Left ventricle myocardium superior (tissue), 1 donor: ENCODE results near the gene RALGAPA2. TPM values are rescaled to one million over a fixed set of nuclear protein-coding genes. Genes with fewer than 3 reads are reported as not detected.

Experiments used
- ATAC-seq: fragments of 200-7000 bp; cut with Tn5 transposase; one replicate; pipeline ENCODE4 v1.9.1; 2020; ENCODE audit warnings: mild to moderate bottlenecking, moderate library complexity
- DNase-seq: peaks from one replicate; pipeline ENCODE4 v3.0.0-alpha.2; 2020
- intact Hi-C: fragments of 100-400 bp; cut with micrococcal nuclease; formaldehyde crosslinking; loops from one replicate; pipeline ENCODE4 v1.11.0; 2022
- total RNA-seq: library from RNA; stranded (reverse); fragmentation: NEBNext Ultra II Directional; extraction: Animal tissue kit (Norgen Biotek cat#: 25700); gene quantifications from one replicate; pipeline ENCODE4 v1.2.1, GENCODE V29; 2021
- donor health status: DM: no; HTN: yes; CAD: no; lungs with severe emphysema.

RALGAPA2 gene
- total RNA-seq, 1 donor from 2014 or later: 18.9 TPM

GRCh38 chr20:20525214-20525613 is 187.2 kb downstream of the RALGAPA2 start:
- ATAC-seq (peak; percentile 55), DNase-seq (no peak)
- intact Hi-C loops: no loop called here

- DNase-seq: no peak
Observed at GRCh38 chr20:20524756-20525155, 187.7 kb downstream of the RALGAPA2 start.

GRCh38 chr20:20521736-20522135 is 190.7 kb downstream of the RALGAPA2 start:
- DNase-seq (no peak), ATAC-seq (no peak)
- intact Hi-C loops: no loop called here

More at GRCh38 chr20:20524756-20525155, 187.7 kb downstream of the RALGAPA2 start:
- intact Hi-C loops: no loop called here
- ATAC-seq: peak; percentile 25

- intact Hi-C loops: no loop called here
- no peak for DNase-seq
- no peak for ATAC-seq
Observed at GRCh38 chr20:20520776-20521175, 191.7 kb downstream of the RALGAPA2 start.

- no peak for DNase-seq
- intact Hi-C loops: no loop called here
- no peak for ATAC-seq
Observed at GRCh38 chr20:20519269-20519668, 193.2 kb downstream of the RALGAPA2 start.

GRCh38 chr20:20518263-20518662 is 194.2 kb downstream of the RALGAPA2 start:
- intact Hi-C loops: no loop called here
- no peak for DNase-seq
- no peak for ATAC-seq

GRCh38 chr20:20517296-20517695 is 195.1 kb downstream of the RALGAPA2 start:
- no peak for ATAC-seq
- intact Hi-C loops: no loop called here
- DNase-seq: no peak

GRCh38 chr20:20513720-20514119 is 198.7 kb downstream of the RALGAPA2 start:
- intact Hi-C loops: no loop called here
- ATAC-seq (no peak), DNase-seq (no peak)

GRCh38 chr20:20505554-20505953 is 206.9 kb downstream of the RALGAPA2 start:
- ATAC-seq (no peak), DNase-seq (no peak)
- intact Hi-C loops: no loop called here

- DNase-seq (no peak), ATAC-seq (no peak)
- intact Hi-C loops: no loop called here
Observed at GRCh38 chr20:20503777-20504530, 208.5 kb downstream of the RALGAPA2 start.

- ATAC-seq (no peak), DNase-seq (no peak)
- intact Hi-C loops: no loop called here
Observed at GRCh38 chr20:20501128-20501527, 211.3 kb downstream of the RALGAPA2 start.

- intact Hi-C loops: no loop called here
- DNase-seq: no peak
- no peak for ATAC-seq
Observed at GRCh38 chr20:20500312-20500711, 212.1 kb downstream of the RALGAPA2 start.

- no peak for DNase-seq
- intact Hi-C loops: no loop called here
- ATAC-seq: no peak
Observed at GRCh38 chr20:20499439-20499838, 213.0 kb downstream of the RALGAPA2 start.

GRCh38 chr20:20498076-20498861 is 214.2 kb downstream of the RALGAPA2 start:
- no peak for ATAC-seq
- DNase-seq: no peak
- intact Hi-C loops: no loop called here

GRCh38 chr20:20497242-20497978 is 215.0 kb downstream of the RALGAPA2 start:
- no peak for ATAC-seq
- no peak for DNase-seq
- intact Hi-C loops: no loop called here

- intact Hi-C loops: no loop called here
- DNase-seq: no peak
Observed at GRCh38 chr20:20495729-20496503, 216.5 kb downstream of the RALGAPA2 start.

GRCh38 chr20:20493701-20494100 is 218.7 kb downstream of the RALGAPA2 start:
- no peak for DNase-seq
- intact Hi-C loops: no loop called here
- ATAC-seq: no peak

More at GRCh38 chr20:20495729-20496503, 216.5 kb downstream of the RALGAPA2 start:
- no peak for ATAC-seq

GRCh38 chr20:20492521-20493332 is 219.7 kb downstream of the RALGAPA2 start:
- ATAC-seq (no peak), DNase-seq (no peak)
- intact Hi-C loops: no loop called here
